GM12878 (cell line): ENCODE measurements around the gene LDB3. TPM values are rescaled to one million over a fixed set of nuclear protein-coding genes. Genes with fewer than 3 reads are reported as not detected.

Experiments
- ATF2 ChIP-seq: IDR thresholded peaks from 2 replicates; pipeline ENCODE4 v1.6.1; 2012; ENCODE audit warnings: low read length, inconsistent platforms
- BACH1 ChIP-seq: fragments of 450-650 bp; IDR thresholded peaks from 2 replicates; pipeline ENCODE4 v1.6.1; 2017; ENCODE audit warnings: mild to moderate bottlenecking, borderline replicate concordance
- BCL11A ChIP-seq: IDR thresholded peaks from 2 replicates; pipeline ENCODE4 v1.6.1; 2011; ENCODE audit warnings: low read depth, low read length
- CBX5 ChIP-seq: sonication (generic); IDR thresholded peaks from 2 replicates; pipeline ENCODE4 v1.6.1; 2016; ENCODE audit warnings: low read depth, moderate library complexity, mild to moderate bottlenecking, inconsistent platforms
- CREM ChIP-seq: IDR thresholded peaks from 2 replicates; pipeline ENCODE4 v1.6.1; 2014; ENCODE audit warnings: antibody characterized with exemption, low read depth
- DPF2 ChIP-seq: fragments of 450-650 bp; IDR thresholded peaks from 2 replicates; pipeline ENCODE4 v1.6.1; 2017; ENCODE audit warnings: mild to moderate bottlenecking
- E2F4 ChIP-seq: IDR thresholded peaks from 2 replicates; pipeline ENCODE4 v1.6.1; 2012; ENCODE audit warnings: low read depth, low read length, improper control_type of control experiment
- FOS ChIP-seq: IDR thresholded peaks from 3 replicates; pipeline ENCODE4 v1.6.1; 2011; ENCODE audit warnings: borderline replicate concordance; ENCODE audit not compliant: insufficient read length; ENCODE audit errors: extremely low read depth
- HDAC6 ChIP-seq: fragments of 200-600 bp; sonication (generic); IDR thresholded peaks from one replicate; pipeline ENCODE4 v1.8.0; 2017; ENCODE audit warnings: antibody characterized with exemption; ENCODE audit not compliant: unreplicated experiment
- IRF4 ChIP-seq: IDR thresholded peaks from 2 replicates; pipeline ENCODE4 v1.6.1; 2011; ENCODE audit warnings: low read depth, low read length
- MTA3 ChIP-seq: IDR thresholded peaks from 2 replicates; pipeline ENCODE4 v1.6.1; 2012; ENCODE audit warnings: low read length, inconsistent platforms, borderline replicate concordance
- MXI1 ChIP-seq: fragments of 150-350 bp; IDR thresholded peaks from 2 replicates; pipeline ENCODE4 v1.6.1; 2011; ENCODE audit warnings: low read depth, mild to moderate bottlenecking, inconsistent platforms, low read length, improper control_type of control experiment
- NFXL1 ChIP-seq: fragments of 450-650 bp; IDR thresholded peaks from 2 replicates; pipeline ENCODE4 v1.6.1; 2017; ENCODE audit warnings: antibody characterized with exemption, mild to moderate bottlenecking, borderline replicate concordance
- NFYA ChIP-seq: IDR thresholded peaks from 2 replicates; pipeline ENCODE4 v1.6.1; 2011; ENCODE audit warnings: low read depth, mild to moderate bottlenecking, low read length, improper control_type of control experiment, borderline replicate concordance
- NFYB ChIP-seq: IDR thresholded peaks from 2 replicates; pipeline ENCODE4 v1.6.1; 2011; ENCODE audit warnings: low read depth, mild to moderate bottlenecking, low read length, improper control_type of control experiment, moderate library complexity; ENCODE audit not compliant: insufficient read depth
- POLR2A ChIP-seq: IDR thresholded peaks from 2 replicates; pipeline ENCODE4 v1.6.1; 2011; ENCODE audit warnings: low read depth, mild to moderate bottlenecking, low read length
- RAD21 ChIP-seq: IDR thresholded peaks from 2 replicates; pipeline ENCODE4 v1.6.1; 2011; ENCODE audit warnings: mild to moderate bottlenecking, low read depth, low read length, moderate library complexity; ENCODE audit not compliant: insufficient read depth
- REST ChIP-seq: IDR thresholded peaks from 2 replicates; pipeline ENCODE4 v1.6.1; 2012; ENCODE audit warnings: mild to moderate bottlenecking, low read depth, low read length
- RUNX3 ChIP-seq: IDR thresholded peaks from 2 replicates; pipeline ENCODE4 v1.6.1; 2012; ENCODE audit warnings: low read length, inconsistent platforms
- TAF1 ChIP-seq: IDR thresholded peaks from 2 replicates; pipeline ENCODE4 v1.6.1; 2011; ENCODE audit warnings: mild to moderate bottlenecking, low read depth, low read length, borderline replicate concordance
- TBL1XR1 ChIP-seq: IDR thresholded peaks from 2 replicates; pipeline ENCODE4 v1.6.1; 2012; ENCODE audit warnings: low read depth, low read length, improper control_type of control experiment
- ZBTB4 ChIP-seq: fragments of 450-650 bp; formaldehyde crosslinking; IDR thresholded peaks from 2 replicates; pipeline ENCODE4 v1.4.0; 2022; ENCODE audit warnings: mild to moderate bottlenecking, moderate library complexity
- ZNF24 ChIP-seq: fragments of 450-650 bp; IDR thresholded peaks from 2 replicates; pipeline ENCODE4 v1.6.1; 2017; ENCODE audit warnings: antibody characterized with exemption, mild to moderate bottlenecking
- ZNF274 ChIP-seq: IDR thresholded peaks from one replicate; pipeline ENCODE4 v1.8.0; 2011; ENCODE audit not compliant: insufficient read length, insufficient read depth
- polyA plus RNA-seq, 11 experiments: library from polyadenylated mRNA; depleted of rRNA in 4 of 11; unstranded in 6 of 11; stranded (reverse) in 5 of 11; fragments of >200 nt; fragmentation: Nextera tagmentation in 4 of 11; fragmentation: Illumina TruSeq in 1 of 11; extraction: Ambion mirVana in 4 of 11; extraction: Trizol in 1 of 11; gene quantifications; 1 replicate in 1 of 11; 2 replicates in 10 of 11; pipeline versions ENCODE4 v1.2.1 to v1.2.3, GENCODE V29; 2011 to 2016; ENCODE audit warnings: inconsistent platforms in 2 of 11, missing spikeins in 2 of 11, low read depth in 1 of 11
- total RNA-seq, 4 experiments: library from RNA; depleted of rRNA in 3 of 4; stranded (reverse); fragments of >200 nt in 3 of 4; fragmentation: Illumina TruSeq in 1 of 4; extraction: Trizol in 1 of 4; gene quantifications; 2 replicates each; pipeline versions ENCODE4 v1.2.1 to v1.2.3, GENCODE V29; 2013 to 2021

The LDB3 gene
- total and polyA plus RNA-seq, 10 of the 15 experiments (the other 5 are each of a cell fraction or from before 2014, with no cell fraction given), result 0.02 to 0.07 (median 0.04) TPM; not detected in 1

- TF ChIP-seq REST (no peak), BCL11A (no peak), ZNF274 (no peak), ZBTB4 (CRISPR knock-in tag) (no peak), CREM (0 out of 2 replicates have a peak, but pooled peaks have one; percentile 7), TBL1XR1 (no peak), NFXL1 (no peak), MXI1 (0 out of 2 replicates have a peak, but pooled peaks have one; percentile 24), HDAC6 (no peak), NFYA (no peak), BACH1 (no peak), MTA3 (no peak), NFYB (no peak), ATF2 (no peak), TAF1 (no peak), DPF2 (no peak), FOS (no peak), POLR2A (peak; percentile 22; the same call in 1 of the 2 replicates), RAD21 (0 out of 2 replicates have a peak, but pooled peaks have one; percentile 10), RUNX3 (peak; percentile 26; the same call in 1 of the 2 replicates), ZNF24 (no peak), E2F4 (no peak), CBX5 (no peak), IRF4 (peak; percentile 43; the same call in 1 of the 2 replicates)
Measured at GRCh38 chr10:86712317-86712707, 44.0 kb downstream of the LDB3 start (continued).
